Liver (tissue), 3 donors: ENCODE measurements around the gene IRS1.

ENCODE experiments used
- ATF3 ChIP-seq: IDR thresholded peaks from 2 replicates; pipeline ENCODE4 v1.6.1; 2016; ENCODE audit warnings: antibody characterized with exemption
- CTCF ChIP-seq: fragments of 150-350 bp; IDR thresholded peaks from 2 replicates; pipeline ENCODE4 v1.5.1; 2017; ENCODE audit warnings: improper control_type of control experiment, low read depth, low read length; ENCODE audit not compliant: missing input control
- FOXA1 ChIP-seq: IDR thresholded peaks from 2 replicates; pipeline ENCODE4 v1.6.1; 2016; ENCODE audit warnings: antibody characterized with exemption
- GABPA ChIP-seq, 2 donors: IDR thresholded peaks in 1 of 2; conservative IDR thresholded peaks in 1 of 2; 2 replicates each; pipeline ENCODE4 v1.6.1; 2016; ENCODE audit warnings: antibody characterized with exemption in 2 of 2, mild to moderate bottlenecking in 1 of 2, moderate library complexity in 1 of 2
- HNF4A ChIP-seq, 2 donors: conservative IDR thresholded peaks; 2 replicates each; pipeline ENCODE4 v1.6.1; 2016; ENCODE audit warnings: antibody characterized with exemption in 2 of 2, mild to moderate bottlenecking in 2 of 2
- HNF4G ChIP-seq: IDR thresholded peaks from 2 replicates; pipeline ENCODE4 v1.6.1; 2016; ENCODE audit warnings: antibody characterized with exemption
- NR2F2 ChIP-seq: IDR thresholded peaks from 2 replicates; pipeline ENCODE4 v1.6.1; 2016; ENCODE audit warnings: antibody characterized with exemption
- RAD21 ChIP-seq, 2 donors: IDR thresholded peaks; 2 replicates each; pipeline ENCODE4 v1.6.1; 2016; ENCODE audit warnings: antibody characterized with exemption in 2 of 2, mild to moderate bottlenecking in 2 of 2
- REST ChIP-seq: IDR thresholded peaks from 2 replicates; pipeline ENCODE4 v1.6.1; 2016; ENCODE audit warnings: antibody characterized with exemption, mild to moderate bottlenecking
- SP1 ChIP-seq: IDR thresholded peaks from 2 replicates; pipeline ENCODE4 v1.6.1; 2018; ENCODE audit warnings: antibody characterized with exemption, mild to moderate bottlenecking
- TAF1 ChIP-seq: conservative IDR thresholded peaks from 2 replicates; pipeline ENCODE4 v1.6.1; 2016; ENCODE audit warnings: antibody characterized with exemption, mild to moderate bottlenecking
- YY1 ChIP-seq: IDR thresholded peaks from 2 replicates; pipeline ENCODE4 v1.6.1; 2016; ENCODE audit warnings: antibody characterized with exemption, mild to moderate bottlenecking
- TF ChIP-seq, protein P1 (sequence below): IDR thresholded peaks from 2 replicates; pipeline ENCODE4 v1.6.1; 2016; ENCODE audit warnings: antibody characterized with exemption
- donor health status: healthy.
- donor health status: healthy.

DNA sequence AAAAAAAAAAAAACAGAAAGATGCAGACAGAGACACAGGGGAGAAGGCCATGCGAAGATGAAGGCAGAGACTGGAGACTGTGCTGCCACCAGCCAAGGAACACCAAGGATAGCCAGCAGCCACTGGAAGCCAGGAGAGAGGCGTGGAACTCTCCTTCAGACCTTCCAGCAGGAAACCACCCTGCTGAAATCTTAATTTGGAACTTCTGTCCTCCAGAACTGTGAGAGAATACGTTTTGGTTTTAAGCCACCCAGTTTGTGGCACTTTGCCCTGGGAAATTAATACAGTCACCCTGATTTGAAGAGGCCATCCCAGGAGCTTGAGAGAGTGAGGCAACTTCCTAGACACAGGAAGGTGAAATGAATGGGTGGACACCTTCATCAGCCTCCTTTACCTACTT is 93.7 kb downstream of the IRS1 start:
- TF ChIP-seq CTCF (no peak), HNF4A (conservative IDR thresholded peaks at IDR 0.05) (no peak), TAF1 (no peak), YY1 (no peak), REST (no peak), FOXA1 (no peak), SP1 (no peak), RAD21 (IDR thresholded peaks at IDR 0.05) (no peak), HNF4G (no peak), ATF3 (no peak), GABPA (IDR thresholded peaks at IDR 0.05 in 1 of 2, conservative IDR thresholded peaks at IDR 0.05 in 1 of 2) (no peak), NR2F2 (no peak)
- TF ChIP-seq, protein P1, sequence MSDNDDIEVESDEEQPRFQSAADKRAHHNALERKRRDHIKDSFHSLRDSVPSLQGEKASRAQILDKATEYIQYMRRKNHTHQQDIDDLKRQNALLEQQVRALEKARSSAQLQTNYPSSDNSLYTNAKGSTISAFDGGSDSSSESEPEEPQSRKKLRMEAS = no peak
